Stimulated activated CD4-positive, alpha-beta T cell treated with anti-CD3 and anti-CD28 coated beads, Interleukin-4, amount 100 ng/mL, for 4 hours (primary cell): ENCODE results near the gene TCF19.
"Not testable (repeated sequence)": the region's sequence is repeated elsewhere in the genome, so short reads cannot be mapped to it uniquely, and the experiment has no call there.

ENCODE experiments used
- DNase-seq, 2 experiments: peaks; one replicate each; pipeline ENCODE4 v3.0.0-alpha.2; 2020

TCF19 gene

DNA sequence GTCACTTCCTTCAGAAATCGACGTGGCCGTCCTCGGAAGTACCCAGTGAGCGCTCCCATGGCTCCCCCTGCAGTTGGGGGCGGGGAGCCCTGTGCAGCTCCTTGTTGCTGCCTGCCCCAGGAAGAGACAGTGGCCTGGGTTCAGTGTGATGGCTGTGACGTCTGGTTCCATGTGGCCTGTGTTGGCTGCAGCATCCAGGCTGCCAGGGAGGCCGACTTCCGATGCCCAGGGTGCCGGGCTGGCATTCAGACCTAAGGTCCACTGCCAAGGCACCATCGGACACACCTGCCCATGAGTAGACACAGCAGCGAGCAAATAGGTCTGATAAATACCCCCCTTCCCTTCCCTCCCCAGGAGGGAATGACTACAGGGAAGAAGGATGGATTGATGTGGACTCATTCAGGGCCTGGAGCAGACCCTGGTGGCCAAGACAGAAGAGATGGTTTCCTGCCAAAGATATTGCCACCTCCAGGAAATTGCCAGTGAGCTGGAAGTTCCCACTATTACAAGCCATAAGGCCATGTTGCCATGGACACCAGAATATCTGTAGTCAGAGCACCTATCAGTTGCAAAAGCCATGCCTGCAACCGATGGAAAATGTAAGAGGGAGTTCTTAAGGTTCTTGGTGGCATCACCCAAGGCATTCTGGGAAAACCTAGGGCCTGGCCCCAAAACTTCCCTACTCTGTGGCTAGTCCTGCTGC lies 4.2 kb downstream of the TCF19 start:
- no peak for DNase-seq

GRCh38 chr6:31163922-31164321 lies 5.5 kb downstream of the TCF19 start:
- DNase-seq, result no peak

- DNase-seq, result not testable (repeated sequence)
Observed at GRCh38 chr6:31164475-31165063, 6.2 kb downstream of the TCF19 start.

DNA sequence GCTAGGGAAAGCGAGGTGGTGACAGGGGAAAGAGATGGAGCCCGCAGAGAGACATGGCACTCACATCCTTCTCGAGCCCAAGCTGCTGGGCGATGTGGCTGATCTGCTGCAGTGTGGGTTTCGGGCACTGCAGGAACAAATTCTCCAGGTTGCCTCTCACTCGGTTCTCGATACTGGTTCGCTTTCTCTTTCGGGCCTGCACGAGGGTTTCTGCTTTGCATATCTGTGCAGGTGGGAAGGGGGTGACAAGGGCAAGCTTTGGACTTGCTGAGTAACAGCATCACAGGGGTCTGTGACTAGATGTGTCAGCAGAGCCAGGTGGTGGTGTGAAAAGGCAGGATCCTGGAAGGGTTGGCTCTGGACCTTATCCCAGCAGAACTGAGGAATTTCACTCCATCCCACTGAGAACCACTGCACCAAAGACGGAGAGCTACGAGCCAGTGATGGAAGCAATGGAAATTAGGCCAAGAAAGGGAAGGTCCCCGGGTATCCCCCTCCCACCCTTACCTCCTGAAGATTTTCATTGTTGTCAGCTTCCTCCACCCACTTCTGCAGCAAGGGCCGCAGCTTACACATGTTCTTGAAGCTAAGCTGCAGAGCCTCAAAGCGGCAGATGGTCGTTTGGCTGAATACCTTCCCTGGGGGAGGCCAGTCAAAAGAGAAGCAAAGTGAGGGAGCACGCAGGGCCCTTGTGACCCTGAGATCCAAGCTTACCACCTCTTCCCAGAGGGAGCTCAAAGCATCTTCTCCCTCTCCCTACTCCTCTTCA lies 6.9 kb downstream of the TCF19 start:
- DNase-seq, result not testable (repeated sequence)

DNA sequence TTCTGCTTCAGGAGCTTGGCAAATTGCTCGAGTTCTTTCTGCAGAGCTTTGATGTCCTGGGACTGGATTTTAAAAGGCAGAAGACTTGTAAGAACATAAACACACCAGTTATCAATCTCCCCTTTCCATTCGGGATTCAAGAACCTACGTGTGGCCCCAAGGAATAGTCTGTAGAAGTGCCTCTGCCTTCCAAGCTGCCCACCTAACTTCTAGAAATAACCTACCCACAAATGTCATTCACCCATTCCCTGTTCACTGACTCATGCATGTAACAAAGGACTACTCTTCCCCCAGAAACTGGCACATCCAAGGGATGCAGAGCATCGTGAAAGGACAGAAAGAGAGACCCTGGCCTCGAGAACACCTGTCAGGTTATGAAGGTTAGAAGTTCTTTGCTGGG lies 7.6 kb downstream of the TCF19 start:
- DNase-seq, result no peak

DNA sequence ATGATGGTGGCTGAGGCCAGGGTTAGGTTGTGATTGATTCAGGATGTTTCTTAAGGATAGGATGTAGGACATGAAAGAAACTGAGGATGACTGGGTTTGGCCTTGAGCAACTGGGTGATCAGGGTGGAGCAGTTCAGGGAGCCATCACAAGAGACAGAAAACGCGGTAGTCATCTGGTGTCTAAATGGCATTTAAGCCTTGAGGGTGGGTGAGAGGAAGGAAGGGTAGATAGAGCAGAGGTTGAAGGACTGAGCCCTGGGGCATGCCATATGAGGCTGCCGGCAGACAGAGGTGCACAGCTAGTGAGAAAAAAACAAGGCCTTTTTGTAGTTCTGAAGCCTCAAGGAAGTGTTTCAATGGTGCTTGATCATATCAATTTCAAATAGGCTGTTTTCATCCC lies 10.2 kb downstream of the TCF19 start:
- DNase-seq, result no peak

GRCh38 chr6:31169123-31169857 lies 10.9 kb downstream of the TCF19 start:
- DNase-seq, result no peak

DNA sequence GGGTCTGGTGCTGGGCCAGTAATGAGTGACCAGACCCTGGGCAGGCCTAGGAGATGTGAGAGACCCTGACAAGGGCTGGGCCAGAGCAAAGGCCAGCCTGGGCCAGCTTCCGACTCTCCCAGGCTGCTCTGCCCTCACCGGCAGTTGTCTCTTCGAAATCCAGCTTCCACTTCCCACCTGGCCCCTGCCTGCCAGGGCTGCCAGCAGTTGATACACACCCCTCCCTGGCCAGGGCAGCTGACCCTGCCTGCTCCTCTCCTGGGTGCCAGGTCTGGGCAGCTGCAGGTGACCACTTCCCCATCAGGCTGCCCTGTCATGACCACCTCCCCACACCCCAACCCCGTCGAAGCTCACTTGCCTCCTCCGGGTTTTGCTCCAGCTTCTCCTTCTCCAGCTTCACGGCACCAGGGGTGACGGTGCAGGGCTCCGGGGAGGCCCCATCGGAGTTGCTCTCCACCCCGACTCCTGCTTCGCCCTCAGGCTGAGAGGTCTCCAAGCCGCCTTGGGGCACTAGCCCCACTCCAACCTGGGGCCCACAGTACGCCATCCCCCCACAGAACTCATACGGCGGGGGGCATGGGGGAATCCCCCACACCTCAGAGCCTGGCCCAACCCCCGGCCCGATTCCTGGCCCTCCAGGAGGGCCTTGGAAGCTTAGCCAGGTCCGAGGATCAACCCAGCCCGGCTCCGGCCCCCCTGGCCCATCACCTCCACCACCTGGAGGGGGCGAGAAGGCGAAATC lies 11.6 kb downstream of the TCF19 start:
- DNase-seq, result not testable (repeated sequence)

- DNase-seq, result no peak
Observed at GRCh38 chr6:31170600-31170881, 12.2 kb downstream of the TCF19 start, which contains the start of gene POU5F1. TSS of gene POU5F1 (minus strand) at chr6:31170682. CDS start at chr6:31170620, 62 bp downstream.

DNA sequence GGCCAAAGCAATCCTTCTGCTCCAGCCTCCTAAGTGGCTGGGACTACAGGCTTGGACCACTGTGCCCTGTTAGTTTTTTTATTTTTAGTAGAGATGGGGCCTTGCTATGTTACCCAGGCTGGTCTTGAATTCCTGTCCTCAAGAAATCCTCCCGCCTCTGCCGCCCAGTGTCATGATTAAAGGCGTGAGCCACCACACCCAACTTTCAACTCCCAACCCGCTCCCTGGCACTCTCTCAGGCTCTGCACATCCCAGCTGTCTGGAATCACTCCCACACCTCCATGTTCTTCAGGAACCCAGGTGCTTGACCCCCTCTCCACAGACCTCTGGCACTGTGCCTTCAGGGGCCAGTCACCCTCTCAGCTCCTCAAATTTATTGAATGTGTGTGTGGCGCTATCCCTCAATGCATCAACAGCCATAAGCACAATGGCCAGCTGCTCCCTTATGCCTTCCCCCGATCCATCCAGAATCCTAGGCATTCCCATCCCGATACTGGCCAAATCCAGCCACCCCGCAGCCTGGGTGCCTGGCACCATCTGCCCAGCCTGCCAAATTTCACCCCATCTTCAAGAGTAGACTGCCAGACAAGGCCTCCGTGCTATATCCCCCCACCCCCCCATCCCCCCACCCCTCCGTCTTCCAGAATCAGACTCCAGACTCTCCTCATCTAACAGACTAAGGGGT lies 12.7 kb downstream of the TCF19 start:
- no peak for DNase-seq

DNA sequence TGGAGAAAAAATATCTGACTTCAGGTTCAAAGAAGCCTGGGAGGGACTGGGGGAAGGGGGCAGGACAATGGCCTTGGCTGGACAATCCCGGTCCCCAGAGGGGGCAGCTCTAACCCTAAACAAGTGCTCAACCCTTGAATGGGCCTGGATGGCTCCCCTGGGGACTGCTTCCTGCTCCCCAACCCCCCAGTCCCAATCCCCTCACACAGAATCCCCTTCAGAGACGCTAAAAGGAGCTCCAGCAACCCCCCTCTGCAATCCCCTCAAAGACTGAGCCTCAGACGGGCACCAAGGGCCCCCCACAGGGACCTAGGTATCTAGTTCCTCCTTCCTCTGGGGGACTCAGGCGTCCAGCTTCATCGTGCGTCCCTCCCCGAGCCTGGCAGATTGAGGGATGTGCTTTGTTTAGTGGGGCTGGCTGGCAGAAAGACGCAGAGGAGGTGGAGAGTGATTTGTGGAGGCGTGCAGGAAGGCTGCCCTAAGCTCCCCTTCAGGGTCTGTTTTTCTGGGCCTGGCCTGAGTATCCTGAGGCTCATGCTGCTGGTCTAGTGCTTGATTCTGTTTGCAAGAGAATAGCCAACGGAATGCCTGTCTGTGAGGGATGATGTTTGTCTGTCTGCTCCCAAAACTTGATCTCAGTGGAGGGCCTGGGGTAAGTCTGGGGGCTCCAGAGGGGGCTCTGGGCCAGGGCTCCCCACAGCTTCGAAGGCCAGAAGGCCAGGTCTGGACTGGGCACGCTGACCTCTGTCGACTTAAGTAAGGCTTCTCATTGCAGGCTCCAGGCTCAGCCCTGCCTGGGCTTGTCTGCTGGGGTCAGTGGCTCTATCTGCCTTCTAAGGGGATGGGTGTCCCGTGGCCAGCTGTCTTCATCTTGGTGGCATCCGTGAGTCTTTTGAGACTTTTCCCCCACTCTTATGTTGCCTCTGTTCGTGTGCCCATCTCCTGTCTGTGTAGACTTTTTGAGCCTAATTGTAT lies 13.8 kb downstream of the TCF19 start:
- no peak for DNase-seq

GRCh38 chr6:31172973-31173384 lies 14.6 kb downstream of the TCF19 start:
- no peak for DNase-seq

GRCh38 chr6:31173406-31173805 lies 15.0 kb downstream of the TCF19 start:
- no peak for DNase-seq

DNA sequence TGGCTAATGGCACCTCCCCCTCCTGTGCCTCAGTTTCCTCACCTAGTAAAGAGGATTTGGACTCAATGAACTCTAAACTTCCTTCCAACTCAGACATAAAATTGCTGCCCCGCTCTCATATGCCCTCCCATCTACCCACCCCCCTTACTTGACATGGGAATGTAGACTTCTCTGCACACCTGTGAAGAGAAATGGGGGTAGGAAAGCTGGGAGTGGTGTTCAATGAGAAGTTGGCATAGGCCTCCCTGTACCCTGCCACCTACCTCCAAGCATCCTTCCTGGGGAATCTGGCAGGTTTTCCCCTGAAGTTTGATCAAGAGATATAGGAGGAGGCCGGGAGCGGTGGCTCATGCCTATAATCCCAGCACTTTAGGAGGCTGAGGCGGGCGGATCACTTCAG lies 16.0 kb downstream of the TCF19 start:
- no peak for DNase-seq

DNA sequence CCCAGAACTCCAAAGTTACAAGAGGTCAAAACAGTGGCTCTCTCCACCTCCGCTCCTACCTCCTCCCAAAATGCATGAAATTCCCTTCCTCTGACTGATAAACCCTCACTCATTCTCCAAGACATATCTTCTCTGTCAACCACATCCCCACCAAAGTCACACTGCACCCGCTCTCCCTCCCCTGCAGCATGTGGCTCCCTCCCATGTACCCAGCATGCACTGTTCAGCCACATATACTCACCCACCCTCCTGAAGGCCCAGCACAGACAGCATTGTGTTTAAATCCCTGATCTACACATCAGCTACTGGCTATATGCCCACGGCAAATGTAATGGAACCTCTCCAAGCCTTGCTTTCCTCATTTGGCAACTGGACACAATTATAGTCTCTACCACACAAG lies 17.6 kb downstream of the TCF19 start:
- DNase-seq, result no peak

- no peak for DNase-seq
Observed at GRCh38 chr6:31178143-31179041, 20.0 kb downstream of the TCF19 start.

GRCh38 chr6:31179042-31179386 lies 20.6 kb downstream of the TCF19 start:
- DNase-seq, result no peak

- no peak for DNase-seq
Observed at GRCh38 chr6:31179896-31180295, 21.5 kb downstream of the TCF19 start.

DNA sequence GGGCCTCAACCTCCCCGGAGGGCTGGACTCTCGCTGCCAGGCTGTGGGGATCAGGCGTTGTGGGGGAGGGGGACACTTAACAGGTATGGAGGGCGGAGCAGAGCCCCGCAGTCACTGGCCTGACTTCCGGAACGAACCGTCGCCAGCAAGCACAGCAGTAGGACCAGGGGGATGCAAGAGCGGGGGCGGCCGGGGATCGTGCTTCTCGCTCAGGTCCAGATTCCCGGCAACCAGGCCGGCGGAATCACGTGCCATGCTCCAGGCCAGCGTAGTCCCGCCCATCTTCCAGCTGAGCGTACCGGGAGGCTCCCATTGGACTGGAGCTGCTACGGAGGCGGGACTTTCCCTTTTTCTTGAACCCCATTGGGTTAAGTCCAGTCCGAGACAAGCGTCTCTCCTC lies 22.1 kb downstream of the TCF19 start:
- peak; percentile 43 to 62 for DNase-seq

DNA sequence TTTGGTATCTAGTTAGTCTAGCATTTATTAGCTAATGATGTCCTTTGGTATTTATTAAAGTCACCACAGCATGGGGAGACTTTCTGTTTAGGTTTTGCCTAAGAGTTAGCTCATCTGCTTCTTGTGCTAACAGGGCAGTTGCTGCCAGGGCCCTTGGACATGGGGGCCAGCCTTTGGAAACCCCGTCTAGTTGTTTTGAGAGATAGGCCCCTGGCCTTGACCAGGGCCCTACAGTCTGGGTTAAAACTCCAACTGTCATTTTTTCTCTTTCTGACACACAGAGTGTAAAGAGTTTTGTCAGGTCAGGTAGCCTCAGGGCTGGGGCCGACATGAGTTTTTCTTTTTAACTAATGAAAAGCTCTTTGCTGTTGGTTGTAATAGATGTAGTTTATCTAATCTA lies 24.9 kb downstream of the TCF19 start:
- not testable (repeated sequence) for DNase-seq
